NCI-H1105 treated with DMSO at 0.1 percent for 48 hours (cell line): ENCODE data around the gene OR1M1.

ENCODE experiments used
- DNase-seq: peaks from one replicate; lab custom pipeline; 2025; lab: John Stamatoyannopoulos, UW

The OR1M1 gene

DNA sequence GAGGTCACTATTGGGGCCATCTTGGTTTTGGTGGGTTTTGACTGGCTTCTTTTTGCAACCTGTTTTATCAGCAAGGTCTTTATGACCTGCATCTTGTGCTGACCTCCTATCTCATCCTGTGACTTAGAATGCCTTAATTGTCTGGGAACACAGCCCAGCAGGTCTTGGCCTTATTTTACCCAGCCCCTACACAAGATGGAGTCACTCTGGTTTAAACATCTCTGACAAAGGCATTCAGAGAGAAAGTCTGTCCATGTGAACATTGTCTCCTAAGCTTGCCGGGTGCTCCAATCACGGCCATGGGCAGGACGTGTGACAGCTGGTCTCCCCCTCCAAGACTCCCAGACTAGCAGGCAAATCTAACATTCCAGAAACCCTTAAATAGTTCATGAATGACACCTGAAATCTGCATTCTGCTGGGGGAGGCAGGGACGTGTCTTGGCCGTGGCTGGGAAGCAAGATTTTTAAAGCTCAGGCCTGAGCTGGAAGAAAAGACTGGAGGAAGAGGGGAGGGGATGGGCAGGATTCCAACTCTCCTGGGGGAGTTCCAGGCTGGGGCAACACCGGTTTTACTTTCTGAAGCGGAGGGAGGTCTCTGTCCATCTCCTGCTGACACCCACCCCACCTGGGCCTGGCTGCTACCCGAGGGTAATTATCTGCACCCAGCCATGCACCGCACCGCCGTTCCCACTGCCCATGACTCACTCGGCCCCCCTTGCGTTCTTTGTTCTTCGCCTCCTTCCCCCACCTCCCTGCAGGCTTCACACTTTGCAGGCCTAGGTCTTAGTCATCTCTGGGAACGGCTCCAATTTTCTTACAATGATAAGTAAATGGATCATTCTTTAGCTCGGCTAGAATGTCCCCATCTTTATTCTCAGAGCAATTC, 11.6 kb upstream of the OR1M1 start:
- peak; percentile 45 for DNase-seq

DNA sequence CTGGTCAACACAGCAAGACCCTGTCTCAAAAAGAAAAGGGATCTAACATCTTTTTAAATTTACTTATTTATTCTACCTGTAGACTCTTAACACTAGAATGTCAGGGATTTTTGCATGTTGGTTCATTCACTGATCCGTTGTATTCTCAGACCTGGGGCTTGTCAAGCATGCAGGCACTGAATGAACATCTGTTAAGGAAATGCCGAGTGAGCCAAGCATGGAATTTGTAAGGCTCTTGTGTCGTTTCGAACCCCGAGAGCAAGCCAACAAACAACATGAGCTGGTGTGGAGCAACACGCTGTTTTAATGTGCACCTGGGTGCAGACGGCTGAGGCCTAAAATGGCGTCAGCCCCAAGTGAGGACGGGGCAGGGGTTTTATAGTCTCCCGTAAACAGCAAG, 10.0 kb upstream of the OR1M1 start:
- DNase-seq = no peak

- no peak for DNase-seq
Measured at GRCh38 chr19:9078651-9079050, 8.2 kb upstream of the OR1M1 start.

- no peak for DNase-seq
Measured at GRCh38 chr19:9107375-9107774, 20.5 kb downstream of the OR1M1 start, which contains the start of gene OR7G2. TSS of gene OR7G2 (minus strand) at chr19:9107475. CDS start at chr19:9103243, 4,232 bp downstream.

DNA sequence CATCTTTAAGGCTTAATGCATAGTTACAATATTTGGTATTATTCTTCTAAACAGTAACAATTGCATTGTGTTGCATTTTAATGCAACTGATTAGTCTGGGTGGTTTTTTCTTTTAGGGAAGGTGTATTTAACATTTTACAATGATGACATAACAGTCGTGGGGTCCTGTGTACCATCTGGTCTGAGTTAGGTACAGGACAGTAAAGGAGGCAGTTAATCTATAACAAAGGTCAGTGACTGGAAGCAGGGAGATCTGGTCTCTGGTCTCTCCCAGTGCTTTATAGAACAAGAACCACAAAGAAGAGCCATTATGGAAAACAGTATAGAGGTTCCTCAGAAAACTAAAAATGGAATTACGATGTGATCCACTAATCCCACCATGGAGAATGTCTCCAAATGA, 23.1 kb downstream of the OR1M1 start:
- no peak for DNase-seq

DNA sequence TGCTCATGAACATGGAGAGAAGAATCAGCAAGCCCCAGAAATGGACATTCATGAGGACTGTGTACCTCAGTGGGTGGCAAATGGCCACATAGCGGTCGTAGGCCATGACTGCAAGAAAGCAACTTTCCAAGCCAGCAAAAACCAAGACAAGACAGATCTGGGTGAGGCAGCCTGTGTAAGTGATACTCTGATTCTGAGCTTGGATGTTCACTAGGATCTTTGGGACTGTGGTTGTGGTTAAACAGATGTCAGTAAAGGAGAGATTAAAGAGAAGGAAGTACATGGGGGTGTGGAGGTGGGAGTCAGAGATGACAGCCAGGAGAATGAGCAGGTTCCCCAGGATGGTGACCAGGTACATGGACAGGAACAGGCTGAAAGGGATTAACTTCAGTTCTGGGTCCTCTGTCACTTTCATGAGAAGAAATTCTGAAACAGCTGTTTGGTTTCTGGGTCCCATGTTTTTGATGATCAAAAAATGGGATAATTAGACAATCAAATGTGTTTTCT, 28.5 kb downstream of the OR1M1 start, which contains the start of gene OR7G1:
OR7G1 (minus strand) TSS at position 457 of the 507 bp plus-strand sequence; CDS start at position 457, 0 bp downstream.
- no peak for DNase-seq

DNA sequence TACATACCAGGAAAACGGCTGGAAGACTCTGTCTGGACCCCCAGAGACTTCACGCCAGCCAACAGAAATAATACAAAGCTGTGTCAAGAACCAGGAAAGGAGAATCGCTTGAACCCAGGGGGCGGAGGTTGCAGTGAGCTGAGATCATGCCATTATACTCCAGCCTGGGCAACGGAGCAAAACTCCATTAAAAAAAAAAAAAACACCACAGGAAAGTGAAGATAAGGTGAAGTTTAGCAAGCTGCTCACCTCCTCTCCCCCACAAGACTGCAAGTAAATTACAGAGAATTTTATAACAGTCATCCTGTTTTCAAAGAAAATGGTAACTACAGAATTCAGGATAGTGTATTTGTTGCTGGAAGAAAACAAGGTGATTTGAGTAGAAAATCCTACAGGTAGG, 29.7 kb downstream of the OR1M1 start:
- no peak for DNase-seq

- no peak for DNase-seq
Measured at GRCh38 chr19:9126900-9127405, 40.1 kb downstream of the OR1M1 start, which contains the start of gene OR7G3. TSS of gene OR7G3 (minus strand) at chr19:9126950. CDS start at chr19:9126950, 0 bp downstream.

DNA sequence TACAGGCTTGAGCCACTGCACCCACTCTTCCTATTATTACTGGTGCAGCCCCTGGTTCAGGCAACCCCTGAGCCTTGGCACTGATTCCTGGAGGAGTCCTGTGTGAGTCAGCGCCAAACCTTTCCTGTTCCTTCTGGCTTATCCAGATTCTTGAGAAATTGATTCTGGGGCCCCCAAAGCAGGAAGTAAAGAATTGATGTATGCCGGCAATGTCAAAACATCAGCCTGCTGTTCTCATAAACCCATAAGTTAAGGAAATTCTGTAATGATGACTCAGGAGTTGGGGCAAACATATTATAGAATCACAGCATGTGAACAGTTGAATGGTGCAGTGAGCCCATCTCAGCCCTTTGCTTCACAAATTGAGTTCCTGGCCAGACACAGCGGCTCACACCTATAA, 41.3 kb downstream of the OR1M1 start:
- DNase-seq = no peak

DNA sequence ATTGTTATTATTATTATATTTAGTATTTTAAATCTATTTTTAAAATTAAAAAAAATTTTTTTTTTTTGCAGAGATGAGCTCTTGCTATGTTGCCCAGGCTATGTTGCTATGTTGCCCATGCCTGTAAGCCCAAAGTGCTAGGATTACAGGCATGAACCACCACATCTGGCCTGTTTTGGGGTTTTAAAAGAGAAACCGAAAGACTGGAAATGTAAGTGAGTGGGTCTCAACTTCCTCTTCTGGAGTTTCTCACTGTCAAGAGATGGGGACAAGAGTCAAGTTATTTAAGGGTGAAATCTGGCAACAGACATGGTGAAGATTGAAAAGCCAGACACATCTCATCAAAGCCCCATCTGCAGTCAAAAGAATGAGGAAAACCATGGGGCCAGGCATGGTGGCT, 44.1 kb downstream of the OR1M1 start:
- no peak for DNase-seq

DNA sequence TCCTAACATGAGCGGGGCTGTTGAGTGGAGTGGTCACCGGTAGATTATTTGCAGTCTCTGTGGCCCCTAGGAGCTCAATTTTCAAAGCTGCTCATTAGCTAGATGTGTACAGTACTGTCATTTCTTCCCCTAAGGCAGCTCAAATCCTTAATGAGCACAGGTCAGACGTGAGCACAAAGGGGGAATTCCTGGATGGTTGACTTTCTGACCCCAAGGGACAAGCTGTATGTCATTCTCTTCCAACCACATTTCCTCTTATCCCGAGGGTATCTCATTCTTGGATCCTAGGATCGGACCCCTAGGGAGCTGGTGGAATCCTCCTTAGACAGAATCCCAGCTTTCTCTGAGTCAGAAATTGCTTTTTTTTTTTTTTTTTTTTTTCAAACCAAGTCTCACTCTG, 45.6 kb downstream of the OR1M1 start:
- no peak for DNase-seq

GRCh38 chr19:9139609-9140158, 52.8 kb downstream of the OR1M1 start:
- peak; percentile 32 for DNase-seq

- DNase-seq = peak; percentile 91
Measured at GRCh38 chr19:9140159-9140874, 53.5 kb downstream of the OR1M1 start, which contains the start of gene ZNF317. TSS of gene ZNF317 (plus strand) at chr19:9140397. CDS start at chr19:9156017, 15,620 bp downstream.

- DNase-seq = no peak
Measured at GRCh38 chr19:9144920-9145319, 58.1 kb downstream of the OR1M1 start.
